B cell (primary cell): ENCODE results near the gene PAEP.

Source experiments
- EZH2 ChIP-seq: IDR thresholded peaks from 2 replicates; pipeline ENCODE4 v1.6.1; 2012; ENCODE audit warnings: borderline replicate concordance, low read depth, mild to moderate bottlenecking, moderate library complexity, low read length; ENCODE audit not compliant: insufficient read depth, poor library complexity, severe bottlenecking
- TF ChIP-seq, protein P1 (sequence below): fragments of 200-600 bp; IDR thresholded peaks from one replicate; pipeline ENCODE4 v1.8.0; 2022; ENCODE audit warnings: antibody characterized with exemption, mild to moderate bottlenecking

DNA sequence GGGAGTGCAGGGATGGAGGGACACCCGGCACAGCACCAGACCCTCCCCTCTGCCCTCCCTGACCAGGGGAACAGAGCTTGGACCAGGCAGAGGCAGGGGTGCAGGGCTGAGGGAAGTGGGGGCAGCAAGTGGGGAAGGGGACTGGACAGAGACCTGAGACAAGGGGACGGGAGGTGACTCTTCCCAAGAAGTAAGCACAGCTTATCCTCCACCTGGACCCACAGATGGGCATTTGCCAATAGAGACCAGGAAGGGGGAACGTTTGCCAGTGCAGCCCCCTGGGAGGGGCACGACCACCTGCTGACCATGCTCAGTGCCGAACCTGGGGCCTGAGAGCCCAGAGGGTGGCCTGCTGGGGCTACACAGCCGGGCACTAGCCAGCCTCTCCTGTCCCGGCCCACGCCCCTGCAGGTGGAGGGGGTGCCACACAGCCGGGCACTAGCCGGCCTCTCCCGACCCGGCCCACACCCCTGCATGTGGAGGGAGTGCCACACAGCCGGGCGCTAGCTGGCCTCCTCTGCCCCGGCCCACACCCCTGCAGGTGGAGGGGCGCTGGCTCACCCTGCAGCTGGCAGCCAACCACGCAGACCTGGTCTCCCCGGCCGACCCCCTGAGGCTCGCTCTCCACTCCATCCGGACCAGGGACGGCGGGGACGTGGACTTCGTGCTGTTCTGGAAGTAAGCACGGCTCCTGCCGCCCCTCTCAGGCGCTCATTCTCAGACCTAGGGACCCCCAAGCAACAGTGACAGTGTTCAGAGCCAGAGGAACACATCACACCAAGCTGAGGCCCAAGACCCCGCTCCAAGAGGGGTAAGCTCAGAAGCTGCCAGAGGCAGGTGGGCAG is 53.5 kb downstream of the PAEP start:
- no peak for TF ChIP-seq EZH2
- TF ChIP-seq, protein P1, sequence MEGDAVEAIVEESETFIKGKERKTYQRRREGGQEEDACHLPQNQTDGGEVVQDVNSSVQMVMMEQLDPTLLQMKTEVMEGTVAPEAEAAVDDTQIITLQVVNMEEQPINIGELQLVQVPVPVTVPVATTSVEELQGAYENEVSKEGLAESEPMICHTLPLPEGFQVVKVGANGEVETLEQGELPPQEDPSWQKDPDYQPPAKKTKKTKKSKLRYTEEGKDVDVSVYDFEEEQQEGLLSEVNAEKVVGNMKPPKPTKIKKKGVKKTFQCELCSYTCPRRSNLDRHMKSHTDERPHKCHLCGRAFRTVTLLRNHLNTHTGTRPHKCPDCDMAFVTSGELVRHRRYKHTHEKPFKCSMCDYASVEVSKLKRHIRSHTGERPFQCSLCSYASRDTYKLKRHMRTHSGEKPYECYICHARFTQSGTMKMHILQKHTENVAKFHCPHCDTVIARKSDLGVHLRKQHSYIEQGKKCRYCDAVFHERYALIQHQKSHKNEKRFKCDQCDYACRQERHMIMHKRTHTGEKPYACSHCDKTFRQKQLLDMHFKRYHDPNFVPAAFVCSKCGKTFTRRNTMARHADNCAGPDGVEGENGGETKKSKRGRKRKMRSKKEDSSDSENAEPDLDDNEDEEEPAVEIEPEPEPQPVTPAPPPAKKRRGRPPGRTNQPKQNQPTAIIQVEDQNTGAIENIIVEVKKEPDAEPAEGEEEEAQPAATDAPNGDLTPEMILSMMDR, result no peak
